Heart right ventricle (tissue), 16 donors: ENCODE results near the gene AJM1. TPM values are rescaled to one million over a fixed set of nuclear protein-coding genes. Genes with fewer than 3 reads are reported as not detected.

ENCODE experiments used
- ATAC-seq, 8 donors: fragments of 200-7000 bp; cut with Tn5 transposase; one replicate each; pipeline ENCODE4 v1.9.1; 2020; ENCODE audit warnings: mild to moderate bottlenecking in 8 of 8, moderate library complexity in 8 of 8, moderate number of reproducible peaks in 1 of 8
- DNase-seq, 2 donors: peaks; one replicate each; pipeline ENCODE4 v3.0.0-alpha.2; 2020
- H3K27ac ChIP-seq, 10 donors: fragments of 200-600 bp; sonication (generic) in 2 of 10; one replicate each; pipeline versions ENCODE4 v1.5.0 to v1.8.0; 2020 to 2022; ENCODE audit warnings: mild to moderate bottlenecking in 3 of 10
- H3K27me3 ChIP-seq, 7 donors: fragments of 200-600 bp; one replicate each; pipeline ENCODE4 v1.8.0; 2021 to 2022; ENCODE audit warnings: mild to moderate bottlenecking in 2 of 7
- H3K36me3 ChIP-seq, 9 donors: fragments of 200-600 bp; sonication (generic) in 1 of 9; one replicate each; pipeline versions ENCODE4 v1.5.0 to v1.8.0; 2020 to 2022; ENCODE audit warnings: mild to moderate bottlenecking in 2 of 9
- H3K4me1 ChIP-seq, 9 donors: fragments of 200-600 bp; sonication (generic) in 1 of 9; one replicate each; pipeline versions ENCODE4 v1.5.0 to v1.8.0; 2020 to 2022; ENCODE audit warnings: mild to moderate bottlenecking in 4 of 9
- H3K4me3 ChIP-seq, 10 donors: fragments of 200-600 bp; sonication (generic) in 2 of 10; one replicate each; pipeline versions ENCODE4 v1.5.0 to v1.8.0; 2020 to 2022; ENCODE audit warnings: mild to moderate bottlenecking in 7 of 10, moderate library complexity in 2 of 10
- H3K9me3 ChIP-seq, 11 donors: fragments of 200-600 bp in 10 of 11; sonication (generic) in 2 of 11; one replicate each; pipeline versions ENCODE4 v1.5.0 to v1.8.0; 2013 to 2022; ENCODE audit warnings: mild to moderate bottlenecking in 2 of 11, control low read depth in 1 of 11, moderate library complexity in 1 of 11
- CTCF ChIP-seq, 9 donors: fragments of 200-600 bp; sonication (generic) in 2 of 9; IDR thresholded peaks; one replicate each; pipeline versions ENCODE4 v1.5.0 to v1.8.0; 2021 to 2022; ENCODE audit warnings: antibody characterized with exemption in 9 of 9, mild to moderate bottlenecking in 5 of 9, moderate library complexity in 1 of 9
- WGBS, 2 donors: extraction: QIAGEN DNeasy Blood & Tissue Kit; methylation state at CpG; one replicate each; pipeline ENCODE4 v1.1.7; 2013; ENCODE audit warnings: inconsistent platforms in 1 of 2; 5-methylcytosine and 5-hydroxymethylcytosine counted together
- intact Hi-C, 10 donors: fragments of 100-400 bp; cut with DNase I; formaldehyde crosslinking; loops; one replicate each; pipeline versions ENCODE4 v1.11.1 to v1.14.2; 2022
- polyA plus RNA-seq, 2 donors: library from polyadenylated mRNA; stranded (reverse); fragments of 200-250 nt; gene quantifications; one replicate each; pipeline ENCODE4 v1.2.3, GENCODE V29; 2013
- total RNA-seq, 10 donors: library from RNA; stranded (reverse); fragmentation: NEBNext Ultra II Directional in 3 of 10; extraction: Animal tissue kit (Norgen Biotek cat#: 25700) in 3 of 10; gene quantifications; one replicate each; pipeline versions ENCODE4 v1.2.1 to v1.2.4, GENCODE V29; 2021 to 2023
- donor health status: Arrhythmogenic right ventricular cardiomyopathy.
- donor health status: ischemic (EF 13 %, LVEDD 7.1; RV severe dilation, severe dysfunction).
- donor health status: healthy with polysubstance abuse.
- donor health status: DM: no; HTN: yes; CAD: no.
- donor health status: DM: no; HTN: no; CAD: no.
- donor health status: ischemic (EF 25% LVEDD 6.9; RV normal size, moderate dysfunction).
- donor health status: ischemic (EF 25% LVEDD 5.7; RV mildly dilated, moderate dysfunction).
- donor health status: healthy.
- donor health status: DM: yes; HTN: yes; CAD: no.
- donor health status: Ischemic cardiomyopathy.
- donor health status: ischemic (EF 35%, LVEDD 5.7; RV mildly dilated, moderate dysfunction).
- donor health status: nonischemic (EF 11% LVEDD 7.7; RV severe dilation, severe dysfunction).
- donor health status: DM: yes; HTN: yes; CAD: no.
- donor health status: PGD.
- donor health status: ischemic (EF 29% LVEDD 5.4; RV normal size, mild dysfunction).
- donor health status: nonischemic (EF 23%, LVEDD 6.1; RV moderate dilation, normal function).

The AJM1 gene
- total and polyA plus RNA-seq, 12 donors = 3.4 to 8.3 (median 5.9) TPM

DNA sequence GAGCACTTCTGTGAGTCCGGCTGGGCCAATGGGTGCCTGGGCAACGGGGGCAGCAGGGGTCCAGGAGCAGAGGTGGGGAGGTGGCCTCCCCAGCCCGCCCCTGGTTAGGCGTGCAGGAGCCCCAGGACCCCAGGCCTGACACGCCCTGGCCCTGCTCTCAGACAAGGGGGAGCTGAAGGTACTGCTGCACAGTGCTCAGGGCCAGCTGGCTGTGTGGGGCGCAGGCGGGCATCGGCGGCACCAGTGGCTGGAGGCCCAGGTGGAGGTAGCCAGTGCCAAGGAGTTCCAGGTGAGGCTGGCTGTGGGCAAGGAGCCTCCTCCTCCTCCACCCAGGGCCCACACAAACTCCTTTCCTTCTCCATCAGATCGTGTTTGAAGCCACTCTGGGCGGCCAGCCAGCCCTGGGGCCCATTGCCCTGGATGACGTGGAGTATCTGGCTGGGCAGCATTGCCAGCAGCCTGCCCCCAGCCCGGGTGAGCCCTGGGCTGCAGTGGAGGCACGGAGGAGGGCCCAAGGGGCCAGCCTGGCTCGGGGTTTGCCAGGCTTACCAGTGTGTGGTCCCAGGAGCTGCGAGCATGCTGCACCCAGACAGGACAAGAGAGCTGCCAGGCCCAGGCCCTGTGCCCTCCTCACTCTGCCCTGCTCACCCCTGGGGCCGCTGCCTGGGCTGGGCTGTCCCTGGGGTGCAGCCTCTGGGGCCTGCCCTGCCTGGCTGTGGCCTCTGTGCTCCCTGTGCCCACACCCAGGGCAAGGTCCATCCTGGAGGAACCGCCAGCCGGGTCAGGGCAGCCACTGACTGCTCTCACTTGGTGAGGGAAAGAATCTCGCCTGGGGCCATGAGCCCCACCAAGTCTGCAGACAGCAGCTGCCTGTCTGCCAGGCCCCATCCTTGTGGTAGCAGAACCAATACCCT lies 16.8 kb downstream of the AJM1 start:
- H3K27me3 ChIP-seq = no peaks in the 10 kb centered on the region

GRCh38 chr9:136860529-136860928 lies 18.3 kb downstream of the AJM1 start:
- H3K36me3 ChIP-seq = peaks cover 3 to 59% (median 24%) of the 10 kb centered on the region in 9 donors
- H3K9me3 ChIP-seq = no peaks in the 10 kb centered on the region
- H3K4me3 ChIP-seq = no peak overlapping the region
- 80 to 88% methylated on average over 9 of the region's 9 CpGs for WGBS, 2 donors
- no peak for TF ChIP-seq CTCF (IDR thresholded peaks at IDR 0.05)
- ATAC-seq (no peak), DNase-seq (no peak)
- H3K27ac ChIP-seq = no peak overlapping the region
- H3K4me1 ChIP-seq = peaks cover 9 to 38% (median 28%) of the 10 kb centered on the region in 9 donors
- H3K27me3 ChIP-seq = no peaks in the 10 kb centered on the region
- intact Hi-C loops = loop anchor here in 1 of 10 donors (10.0 kb wide), 1 partner anchor 64 kb away; no protein-coding TSS in a partner anchor

More for the DNA sequence above, 16.8 kb downstream of the AJM1 start:
- no peak overlapping the region for H3K4me3 ChIP-seq
- intact Hi-C loops = no loop called here
- H3K4me1 ChIP-seq = peaks cover 0 to 24% (median 16%) of the 10 kb centered on the region in 9 donors
- 67 to 72% methylated on average over 20 of the region's 20 CpGs for WGBS, 2 donors
- peaks cover 3 to 52% (median 24%) of the 10 kb centered on the region in 9 donors for H3K36me3 ChIP-seq
- H3K9me3 ChIP-seq = no peaks in the 10 kb centered on the region
- DNase-seq (peak; percentile 53 to 73), ATAC-seq (peak; percentile 31 to 76 (median 54))
- peak overlapping the region in 8 of 10 donors; percentile 22 to 70 (median 50) for H3K27ac ChIP-seq
- no peak for TF ChIP-seq CTCF (IDR thresholded peaks at IDR 0.05)

GRCh38 chr9:136860933-136861873 lies 18.9 kb downstream of the AJM1 start:
- H3K36me3 ChIP-seq = peaks cover 3 to 59% (median 24%) of the 10 kb centered on the region in 9 donors
- peaks cover 9 to 39% (median 28%) of the 10 kb centered on the region in 9 donors for H3K4me1 ChIP-seq
- H3K27me3 ChIP-seq = no peaks in the 10 kb centered on the region
- H3K9me3 ChIP-seq = no peaks in the 10 kb centered on the region
- intact Hi-C loops = loop anchor here in 1 of 10 donors (10.0 kb wide), 1 partner anchor 64 kb away; no protein-coding TSS in a partner anchor
- DNase-seq (no peak), ATAC-seq (no peak)
- no peak overlapping the region for H3K27ac ChIP-seq
- no peak for TF ChIP-seq CTCF (IDR thresholded peaks at IDR 0.05)
- WGBS, 2 donors = 91 to 92% methylated on average over 22 of the region's 22 CpGs
- no peak overlapping the region for H3K4me3 ChIP-seq
